HCT116 (cell line): ENCODE data around the gene SALL3. TPM values are rescaled to one million over a fixed set of nuclear protein-coding genes. Genes with fewer than 3 reads are reported as not detected.

Experiments used
- ATAC-seq: fragments of 200-7000 bp; cut with Tn5 transposase; 2 replicates; pipeline ENCODE4 v1.9.1; 2020; ENCODE audit warnings: mild to moderate bottlenecking, moderate library complexity
- BruUV-seq: library from RNA; stranded (reverse); fragments of 400-500 nt; replicated peaks from 2 replicates; lab custom pipeline; 2021; lab: Mats Ljungman, UMichigan
- CTCF ChIA-PET: fragments of 300-600 bp; sonication (Branson Sonifier 250); formaldehyde crosslinking; loops from one replicate; lab custom pipeline; 2021; ENCODE audit warnings: antibody characterized with exemption; lab: Charles Lee
- POLR2A ChIA-PET: fragments of 300-600, 350-600 bp; sonication (Branson Sonifier 250); formaldehyde crosslinking; loops from one replicate; lab custom pipeline; 2021; ENCODE audit warnings: antibody characterized with exemption; lab: Charles Lee
- RAD21 ChIA-PET, 2 experiments: fragments of 300-600 bp; sonication (Branson Sonifier 250); formaldehyde crosslinking; loops; one replicate each; lab custom pipeline; 2023; ENCODE audit warnings: low total read pairs in 2 of 2; ENCODE audit not compliant: uncharacterized antibody in 2 of 2, unreplicated experiment in 2 of 2, low non-redundant PET in 1 of 2; lab: Charles Lee
- DNase-seq: peaks from one replicate; pipeline ENCODE4 v3.0.0-alpha.2; 2010; ENCODE audit warnings: low read depth, low spot score
- H2AFZ ChIP-seq: fragments of 200-600 bp; shearing (Covaris generic), sonication (generic); 2 replicates; pipeline ENCODE4 v1.6.1; 2017; ENCODE audit warnings: low read depth, mixed run types, mixed read lengths, antibody characterized with exemption, low read length; ENCODE audit not compliant: poor library complexity, severe bottlenecking
- H3K27ac ChIP-seq: 2 replicates; pipeline ENCODE4 v1.5.1; 2012; ENCODE audit warnings: low read depth, low read length
- H3K27me3 ChIP-seq: fragments of 200-600 bp; sonication (generic); 2 replicates; pipeline ENCODE4 v1.6.1; 2016; ENCODE audit warnings: mixed run types, low read length, mixed read lengths; ENCODE audit not compliant: insufficient read depth
- H3K36me3 ChIP-seq, 2 experiments: fragments of 200-500 bp in 1 of 2; fragments of 200-600 bp in 1 of 2; sonication (Bioruptor generic) in 1 of 2; sonication (generic) in 1 of 2; 2 replicates each; pipeline versions ENCODE4 v1.5.1 to v1.6.1; 2014 to 2016; ENCODE audit warnings: low read length in 2 of 2, inconsistent platforms in 1 of 2, mixed read lengths in 1 of 2, mixed run types in 1 of 2; ENCODE audit not compliant: insufficient read depth in 2 of 2, control insufficient read depth in 1 of 2
- H3K4me1 ChIP-seq, 2 experiments: fragments of 200-600 bp in 1 of 2; sonication (generic) in 1 of 2; 2 replicates each; pipeline versions ENCODE4 v1.5.1 to v1.6.1; 2012 to 2017; ENCODE audit warnings: low read length in 2 of 2, inconsistent platforms in 1 of 2, mild to moderate bottlenecking in 1 of 2, mixed read lengths in 1 of 2, mixed run types in 1 of 2, moderate library complexity in 1 of 2; ENCODE audit not compliant: insufficient read depth in 2 of 2, control insufficient read depth in 1 of 2
- H3K4me2 ChIP-seq: fragments of 200-600 bp; sonication (generic); 2 replicates; pipeline ENCODE4 v1.6.1; 2017; ENCODE audit warnings: mixed run types, low read length, mixed read lengths
- H3K4me3 ChIP-seq, 2 experiments: fragments of 200-600 bp in 1 of 2; sonication (generic) in 1 of 2; replicated peaks in 1 of 2; 2 replicates each; pipeline ENCODE4 v1.5.1; 2011 to 2016; ENCODE audit warnings: low read length in 2 of 2, control low read depth in 1 of 2, low read depth in 1 of 2, mild to moderate bottlenecking in 1 of 2, mixed read lengths in 1 of 2, mixed run types in 1 of 2
- H3K79me2 ChIP-seq: fragments of 200-600 bp; sonication (generic); 2 replicates; pipeline ENCODE4 v1.6.1; 2017; ENCODE audit warnings: mild to moderate bottlenecking, mixed run types, low read length, moderate library complexity, mixed read lengths; ENCODE audit not compliant: insufficient read depth
- H3K9ac ChIP-seq: fragments of 200-600 bp; sonication (generic); 2 replicates; pipeline ENCODE4 v1.6.1; 2016; ENCODE audit warnings: low read length, mixed read lengths
- H3K9me2 ChIP-seq: fragments of 200-600 bp; sonication (generic), shearing (Covaris generic); 2 replicates; pipeline ENCODE4 v1.6.1; 2017; ENCODE audit warnings: mixed run types, mild to moderate bottlenecking, moderate library complexity; ENCODE audit not compliant: insufficient read depth
- H3K9me3 ChIP-seq, 2 experiments: fragments of 200-500 bp in 1 of 2; fragments of 200-600 bp in 1 of 2; sonication (Bioruptor generic) in 1 of 2; sonication (generic) in 1 of 2; 2 replicates each; pipeline ENCODE4 v1.6.1; 2014 to 2017; ENCODE audit warnings: low read length in 2 of 2, mixed read lengths in 2 of 2, inconsistent platforms in 1 of 2, low read depth in 1 of 2, mild to moderate bottlenecking in 1 of 2, mixed run types in 1 of 2, moderate library complexity in 1 of 2; ENCODE audit not compliant: control insufficient read depth in 1 of 2, insufficient read depth in 1 of 2
- H4K20me1 ChIP-seq: fragments of 200-600 bp; sonication (generic), shearing (Covaris generic); 2 replicates; pipeline ENCODE4 v1.6.1; 2017; ENCODE audit warnings: mixed run types, mild to moderate bottlenecking, moderate library complexity; ENCODE audit not compliant: insufficient read depth
- ATF3 ChIP-seq: IDR thresholded peaks from 2 replicates; pipeline ENCODE4 v1.6.1; 2012
- CBX3 ChIP-seq: IDR thresholded peaks from 2 replicates; pipeline ENCODE4 v1.6.1; 2012; ENCODE audit warnings: low read depth
- CEBPB ChIP-seq: IDR thresholded peaks from 2 replicates; pipeline ENCODE4 v1.6.1; 2012; ENCODE audit warnings: low read depth
- EGR1 ChIP-seq: IDR thresholded peaks from 2 replicates; pipeline ENCODE4 v1.6.1; 2012; ENCODE audit warnings: low read depth
- EZH2 ChIP-seq: fragments of 200-600 bp; sonication (generic); IDR thresholded peaks from 2 replicates; pipeline ENCODE4 v1.6.1; 2017; ENCODE audit warnings: antibody characterized with exemption, mixed run types
- EZH2phosphoT487 ChIP-seq: fragments of 200-600 bp; IDR thresholded peaks from 2 replicates; pipeline ENCODE4 v1.6.1; 2018; ENCODE audit warnings: antibody characterized with exemption, borderline replicate concordance
- FOSL1 ChIP-seq: IDR thresholded peaks from 2 replicates; pipeline ENCODE4 v1.6.1; 2012; ENCODE audit warnings: low read depth
- JUND ChIP-seq: IDR thresholded peaks from 2 replicates; pipeline ENCODE4 v1.6.1; 2012
- MAX ChIP-seq: IDR thresholded peaks from 2 replicates; pipeline ENCODE4 v1.6.1; 2012
- SP1 ChIP-seq: IDR thresholded peaks from 2 replicates; pipeline ENCODE4 v1.6.1; 2012; ENCODE audit warnings: low read depth
- SRF ChIP-seq: IDR thresholded peaks from 2 replicates; pipeline ENCODE4 v1.6.1; 2012; ENCODE audit warnings: low read depth
- ZFX ChIP-seq: fragments of 450-650 bp; IDR thresholded peaks from 2 replicates; pipeline ENCODE4 v1.6.1; 2017
- ZNF274 ChIP-seq: fragments of 200-500 bp; sonication (Bioruptor generic); IDR thresholded peaks from 2 replicates; pipeline ENCODE4 v1.6.1; 2014; ENCODE audit warnings: mild to moderate bottlenecking, low read depth, low read length, inconsistent platforms
- intact Hi-C: fragments of 100-400 bp; cut with micrococcal nuclease; formaldehyde crosslinking; loops from 2 replicates; pipeline ENCODE4 v1.10.0; 2022
- total RNA-seq: library from RNA; stranded (reverse); gene quantifications from one replicate; pipeline ENCODE4 v1.2.1, GENCODE V29; 2021; ENCODE audit not compliant: unreplicated experiment

Gene SALL3
- total RNA-seq, 1 experiment from 2014 or later: not detected

GRCh38 chr18:78992041-78993011 lies 12.7 kb downstream of the SALL3 start (continued):
- TF ChIP-seq MAX (no peak), SRF (no peak), JUND (no peak), ZNF274 (no peak), ZFX (no peak), FOSL1 (no peak), EZH2 (no peak), EGR1 (no peak)

GRCh38 chr18:78993014-78993926 lies 13.7 kb downstream of the SALL3 start:
- H3K9ac ChIP-seq: no peak overlapping the region
- DNase-seq: no peak
- H3K4me1 ChIP-seq: peaks cover 0 to 2% of the 10 kb centered on the region in 2 experiments; a peak in 1 of 4 replicates
- no TSS peak for BruUV-seq
- ChIA-PET POLR2A (no interaction called here), CTCF (no interaction called here), RAD21 (no interaction called here)
- H2AFZ ChIP-seq: no peak overlapping the region
- intact Hi-C loops: no loop called here
- no peak overlapping the region for H3K4me2 ChIP-seq
- ATAC-seq: no peak
- no peaks in the 10 kb centered on the region for H3K9me2 ChIP-seq
- no peak overlapping the region for H3K4me3 ChIP-seq
- no peaks in the 10 kb centered on the region for H3K36me3 ChIP-seq
- H4K20me1 ChIP-seq: no peaks in the 10 kb centered on the region
- no peaks in the 10 kb centered on the region for H3K27me3 ChIP-seq
- no peaks in the 10 kb centered on the region for H3K79me2 ChIP-seq
- TF ChIP-seq CBX3 (no peak), ZFX (no peak), EZH2phosphoT487 (no peak), EZH2 (no peak), SP1 (no peak), ATF3 (no peak), CEBPB (no peak), ZNF274 (no peak)
- no peaks in the 10 kb centered on the region for H3K9me3 ChIP-seq
- H3K27ac ChIP-seq: no peak overlapping the region
